Stimulated activated CD4-positive, alpha-beta T cell treated with anti-CD3 and anti-CD28 coated beads, Interleukin-4, amount 100 ng/mL, for 4 hours (primary cell): ENCODE results near the gene HHAT.

Source experiments
- DNase-seq, 2 experiments: peaks; one replicate each; pipeline ENCODE4 v3.0.0-alpha.2; 2020

HHAT gene

GRCh38 chr1:210446479-210446878 lies 117.8 kb downstream of the HHAT start:
- DNase-seq = peak; percentile 66 to 90

GRCh38 chr1:210447456-210448057 lies 118.9 kb downstream of the HHAT start:
- DNase-seq = no peak

- no peak for DNase-seq
These were observed 119.7 kb downstream of the HHAT start for GRCh38 chr1:210448297-210448892.

GRCh38 chr1:210455840-210456603 lies 127.3 kb downstream of the HHAT start:
- DNase-seq = no peak

GRCh38 chr1:210456731-210457255 lies 128.1 kb downstream of the HHAT start:
- no peak for DNase-seq

- DNase-seq = no peak
These were observed 128.9 kb downstream of the HHAT start for GRCh38 chr1:210457568-210457967.

- no peak for DNase-seq
These were observed 135.9 kb downstream of the HHAT start for GRCh38 chr1:210464519-210465039.

GRCh38 chr1:210465150-210465549 lies 136.4 kb downstream of the HHAT start:
- no peak for DNase-seq

GRCh38 chr1:210467440-210468043 lies 138.8 kb downstream of the HHAT start:
- no peak for DNase-seq

GRCh38 chr1:210469441-210469840 lies 140.7 kb downstream of the HHAT start:
- no peak for DNase-seq

- DNase-seq = no peak
These were observed 146.6 kb downstream of the HHAT start for GRCh38 chr1:210475321-210475720.

- DNase-seq = no peak
These were observed 147.1 kb downstream of the HHAT start for GRCh38 chr1:210475806-210476205.

- DNase-seq = no peak
These were observed 148.0 kb downstream of the HHAT start for GRCh38 chr1:210476730-210477129.

- DNase-seq = no peak
These were observed 148.7 kb downstream of the HHAT start for GRCh38 chr1:210477328-210477924.

- no peak for DNase-seq
These were observed 150.1 kb downstream of the HHAT start for GRCh38 chr1:210478820-210479219.

GRCh38 chr1:210482491-210482890 lies 153.8 kb downstream of the HHAT start:
- no peak for DNase-seq

GRCh38 chr1:210482945-210483617 lies 154.4 kb downstream of the HHAT start:
- DNase-seq = no peak

GRCh38 chr1:210483821-210484220 lies 155.1 kb downstream of the HHAT start:
- DNase-seq = no peak

- no peak for DNase-seq
These were observed 158.3 kb downstream of the HHAT start for GRCh38 chr1:210487021-210487420.

- DNase-seq = no peak
These were observed 160.8 kb downstream of the HHAT start for GRCh38 chr1:210489491-210489890.

GRCh38 chr1:210490781-210491180 lies 162.1 kb downstream of the HHAT start:
- no peak for DNase-seq

- DNase-seq = no peak
These were observed 167.4 kb downstream of the HHAT start for GRCh38 chr1:210496063-210496462.
